ENCODE results near the gene CFAP46. TPM values are rescaled to one million over a fixed set of nuclear protein-coding genes. Genes with fewer than 3 reads are reported as not detected.

The CFAP46 gene
- total RNA-seq (ENCODE audit: low replicate concordance): 1.6 and 4.6 TPM in 2 replicates

- Histone ChIP-seq H3K4me1 (peaks cover 3% of the 10 kb centered on the region), H2AFZ (replicated peaks) (peak within 1 kb of the TSS; percentile 81), H3K4me2 (peak within 1 kb of the TSS; percentile 89), H3K4me3 (peak within 1 kb of the TSS; percentile 58), H3K9me3 (ENCODE audit: low read depth) (no peaks in the 10 kb centered on the region), H4K20me1 (ENCODE audit: low read depth) (no peaks in the 10 kb centered on the region), H3K79me2 (ENCODE audit: low read depth) (no peaks in the 10 kb centered on the region), H3F3A (ENCODE audit: low read depth) (peaks cover 6% of the 10 kb centered on the region), H3K9ac (no peak within 1 kb of the TSS), H3K36me3 (no peaks in the 10 kb centered on the region), H3K27ac (no peak within 1 kb of the TSS), H3K27me3 (peaks cover 34% of the 10 kb centered on the region)
- Mint-ChIP-seq H3K36me3 (no peaks in the 10 kb centered on the region), H3K4me1 (peaks cover 10% of the 10 kb centered on the region), H3K27me3 (ENCODE audit: insufficient read depth, low read depth) (peaks cover 7% of the 10 kb centered on the region), H3K4me3 (peak within 1 kb of the TSS; percentile 88), H3K27ac (peak within 1 kb of the TSS; percentile 68), H3K9me3 (no peaks in the 10 kb centered on the region)
- peak; percentile 86 for DNase-seq (ENCODE audit: low spot score)
- TF ChIP-seq CTCF (IDR thresholded peaks at IDR 0.05) (peak; percentile 11), EZH2phosphoT487 (IDR thresholded peaks at IDR 0.05) (no peak), EZH2 (IDR thresholded peaks at IDR 0.05) (peak; percentile 37)
Measured at GRCh38 chr10:132942101-132943057, at the start of gene CFAP46. TSS of gene CFAP46 (minus strand) at chr10:132942570. CDS start at chr10:132942484, 86 bp downstream.

GRCh38 chr10:132991706-132992432 is 49.5 kb upstream of the CFAP46 start:
- H3K4me2 ChIP-seq: no peak overlapping the region
- DNase-seq (ENCODE audit: low spot score): no peak
- H3K4me1 ChIP-seq: no peaks in the 10 kb centered on the region
- no peaks in the 10 kb centered on the region for H3K79me2 ChIP-seq (ENCODE audit: low read depth)
- no peaks in the 10 kb centered on the region for H3K9me3 ChIP-seq (ENCODE audit: low read depth)
- Mint-ChIP-seq H3K9me3 (no peaks in the 10 kb centered on the region), H3K4me1 (peaks cover 24% of the 10 kb centered on the region), H3K27me3 (ENCODE audit: insufficient read depth, low read depth) (peaks cover 12% of the 10 kb centered on the region), H3K36me3 (no peaks in the 10 kb centered on the region), H3K4me3 (no peak overlapping the region), H3K27ac (no peak overlapping the region)
- H3F3A ChIP-seq (ENCODE audit: low read depth): no peaks in the 10 kb centered on the region
- H3K36me3 ChIP-seq: no peaks in the 10 kb centered on the region
- H3K4me3 ChIP-seq: no peak overlapping the region
- no peaks in the 10 kb centered on the region for H3K27me3 ChIP-seq
- H3K27ac ChIP-seq: no peak overlapping the region
- no peak for TF ChIP-seq CTCF (IDR thresholded peaks at IDR 0.05)
- TF ChIP-seq EZH2 (IDR thresholded peaks at IDR 0.05): no peak
- TF ChIP-seq EZH2phosphoT487 (IDR thresholded peaks at IDR 0.05): no peak
- no peak overlapping the region for H2AFZ ChIP-seq (replicated peaks)
- no peak overlapping the region for H3K9ac ChIP-seq
- no peaks in the 10 kb centered on the region for H4K20me1 ChIP-seq (ENCODE audit: low read depth)

- Mint-ChIP-seq H3K4me3 (no peak overlapping the region), H3K36me3 (no peaks in the 10 kb centered on the region), H3K9me3 (no peaks in the 10 kb centered on the region), H3K27me3 (ENCODE audit: insufficient read depth, low read depth) (peaks cover 12% of the 10 kb centered on the region), H3K27ac (no peak overlapping the region), H3K4me1 (peaks cover 20% of the 10 kb centered on the region)
- Histone ChIP-seq H3K9ac (no peak overlapping the region), H4K20me1 (ENCODE audit: low read depth) (no peaks in the 10 kb centered on the region), H3K4me1 (no peaks in the 10 kb centered on the region), H2AFZ (replicated peaks) (no peak overlapping the region), H3K36me3 (no peaks in the 10 kb centered on the region), H3K4me3 (no peak overlapping the region), H3F3A (ENCODE audit: low read depth) (no peaks in the 10 kb centered on the region), H3K79me2 (ENCODE audit: low read depth) (no peaks in the 10 kb centered on the region), H3K4me2 (no peak overlapping the region), H3K9me3 (ENCODE audit: low read depth) (no peaks in the 10 kb centered on the region), H3K27ac (no peak overlapping the region), H3K27me3 (no peaks in the 10 kb centered on the region)
- DNase-seq (ENCODE audit: low spot score): no peak
- TF ChIP-seq EZH2 (IDR thresholded peaks at IDR 0.05) (no peak), EZH2phosphoT487 (IDR thresholded peaks at IDR 0.05) (no peak), CTCF (IDR thresholded peaks at IDR 0.05) (no peak)
Measured at GRCh38 chr10:132990684-132991545, 48.5 kb upstream of the CFAP46 start.
